GM10266 (cell line): ENCODE results near the gene ETNK2.

Source experiments
- DNase-seq: peaks from one replicate; pipeline ENCODE4 v3.0.0; 2012; ENCODE audit errors: extremely low spot score
- CTCF ChIP-seq: IDR thresholded peaks from 2 replicates; pipeline ENCODE4 v1.5.1; 2012; ENCODE audit warnings: mild to moderate bottlenecking, low read depth; ENCODE audit not compliant: control insufficient read depth, insufficient read depth; ENCODE audit errors: missing control alignments

The ETNK2 gene

GRCh38 chr1:204174958-204175357 is 23.1 kb upstream of the ETNK2 start:
- no peak for TF ChIP-seq CTCF

GRCh38 chr1:204172404-204173029 is 20.7 kb upstream of the ETNK2 start:
- TF ChIP-seq CTCF = no peak
- DNase-seq = no peak

More at GRCh38 chr1:204174958-204175357, 23.1 kb upstream of the ETNK2 start:
- DNase-seq = no peak

- TF ChIP-seq CTCF = no peak
- no peak for DNase-seq
These were observed 19.9 kb upstream of the ETNK2 start for GRCh38 chr1:204171751-204172178.

- TF ChIP-seq CTCF = no peak
- no peak for DNase-seq
These were observed 18.8 kb upstream of the ETNK2 start for GRCh38 chr1:204170494-204171155.

- DNase-seq = no peak
These were observed 18.0 kb upstream of the ETNK2 start for GRCh38 chr1:204169858-204170257.

GRCh38 chr1:204167730-204168129 is 15.9 kb upstream of the ETNK2 start:
- DNase-seq = no peak
- no peak for TF ChIP-seq CTCF

More at GRCh38 chr1:204169858-204170257, 18.0 kb upstream of the ETNK2 start:
- no peak for TF ChIP-seq CTCF

GRCh38 chr1:204166219-204166618 is 14.4 kb upstream of the ETNK2 start, which contains the start of gene REN:
TSS of gene REN (minus strand) at chr1:204166337. CDS start at chr1:204166293, 44 bp downstream.
- TF ChIP-seq CTCF = no peak
- no peak for DNase-seq
